ENCODE data around the gene NLRC5.
"Not testable (repeated sequence)": the region's sequence is repeated elsewhere in the genome, so short reads cannot be mapped to it uniquely, and the experiment has no call there.

NLRC5 gene

DNA sequence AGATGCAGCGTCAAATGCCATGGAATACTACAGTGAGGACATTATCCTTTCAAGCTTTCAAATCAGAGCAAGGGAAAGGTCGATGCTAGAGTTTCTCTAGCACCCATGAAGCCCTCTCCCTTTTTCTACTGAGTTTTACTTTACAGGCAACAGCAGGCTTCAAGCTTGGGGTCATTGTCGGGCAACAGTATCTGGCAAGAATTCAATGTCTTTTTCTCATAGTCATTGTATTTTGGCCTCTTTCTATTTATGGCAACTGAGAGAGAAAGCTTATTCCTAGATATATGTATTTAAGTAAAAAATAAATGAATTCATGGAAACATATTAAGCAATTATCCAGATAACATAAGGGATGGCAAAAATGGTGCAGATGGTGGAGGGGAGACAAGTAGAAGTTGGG is 28.0 kb upstream of the NLRC5 start:
- DNase-seq, result no peak

- no peak for DNase-seq
These were observed 27.5 kb upstream of the NLRC5 start, which contains the start of gene CETP for GRCh38 chr16:56961851-56962281. Gene CETP (plus strand): TSS chr16:56961950. CDS start chr16:56961980, 30 bp downstream.

DNA sequence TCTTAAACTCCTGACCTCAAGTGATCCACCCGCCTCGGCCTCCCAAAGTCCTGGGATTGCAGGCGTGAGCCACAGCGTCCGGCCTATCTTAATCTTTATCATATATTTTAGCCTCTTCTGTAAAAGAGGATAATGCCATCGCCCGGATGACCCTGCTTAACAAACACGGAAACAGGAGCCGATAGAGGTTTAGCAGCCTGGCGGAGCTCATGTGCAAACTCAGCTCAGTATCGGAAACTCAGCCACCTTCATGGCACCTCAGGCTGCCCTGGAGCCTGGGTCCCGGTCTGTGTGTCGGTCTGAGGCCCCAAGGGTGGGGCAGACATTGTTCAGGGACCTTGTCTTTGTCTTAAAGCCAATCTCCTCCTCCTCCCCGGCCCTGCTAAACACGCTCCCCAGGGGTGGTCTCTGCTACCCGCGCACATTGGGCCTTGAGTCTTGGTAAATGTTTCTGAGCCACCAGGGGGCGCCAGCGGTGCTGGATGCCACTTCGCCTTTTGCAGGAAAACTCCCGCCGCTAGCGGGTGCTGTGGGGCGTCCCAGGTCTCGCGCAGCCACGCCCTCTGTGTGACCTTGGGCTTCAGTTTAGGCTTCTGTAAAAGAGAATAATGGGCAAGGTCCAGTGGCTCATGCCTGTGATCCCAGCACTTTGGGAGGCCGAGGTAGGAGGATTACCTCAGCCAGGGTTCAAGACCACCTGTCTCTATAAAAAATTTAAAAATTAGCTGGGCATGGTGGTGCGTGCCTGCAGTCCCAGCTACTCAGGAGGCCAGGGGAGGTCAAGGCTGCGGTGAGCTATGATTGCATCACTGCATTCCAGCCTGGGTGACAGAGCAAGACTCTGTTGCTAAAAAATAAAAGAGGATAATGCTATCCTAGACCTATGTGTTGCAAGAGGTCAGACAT is 24.9 kb upstream of the NLRC5 start:
- DNase-seq, result no peak

GRCh38 chr16:56965149-56966092 is 23.9 kb upstream of the NLRC5 start:
- DNase-seq, result no peak

DNA sequence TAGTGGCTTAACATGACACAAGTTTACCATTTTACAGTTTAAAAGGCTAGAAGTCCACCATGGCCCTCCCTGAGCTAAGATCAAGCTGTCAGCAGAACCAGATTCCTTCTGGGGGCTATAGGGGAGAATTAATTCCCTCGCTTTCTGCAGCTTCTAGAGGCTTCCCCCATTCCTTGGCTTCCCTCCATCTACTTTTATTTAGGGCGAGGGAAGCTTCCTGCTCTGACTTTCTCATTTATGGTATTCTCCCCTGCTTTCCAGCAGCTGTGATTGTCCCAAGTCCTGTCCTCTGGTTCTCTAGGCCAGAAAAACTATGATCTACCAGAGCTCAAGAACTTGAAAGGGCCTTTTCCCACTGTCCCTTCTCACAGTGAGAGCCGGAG is 23.3 kb upstream of the NLRC5 start:
- no peak for DNase-seq

- DNase-seq, result no peak
These were observed 21.6 kb upstream of the NLRC5 start for GRCh38 chr16:56967733-56968132.

DNA sequence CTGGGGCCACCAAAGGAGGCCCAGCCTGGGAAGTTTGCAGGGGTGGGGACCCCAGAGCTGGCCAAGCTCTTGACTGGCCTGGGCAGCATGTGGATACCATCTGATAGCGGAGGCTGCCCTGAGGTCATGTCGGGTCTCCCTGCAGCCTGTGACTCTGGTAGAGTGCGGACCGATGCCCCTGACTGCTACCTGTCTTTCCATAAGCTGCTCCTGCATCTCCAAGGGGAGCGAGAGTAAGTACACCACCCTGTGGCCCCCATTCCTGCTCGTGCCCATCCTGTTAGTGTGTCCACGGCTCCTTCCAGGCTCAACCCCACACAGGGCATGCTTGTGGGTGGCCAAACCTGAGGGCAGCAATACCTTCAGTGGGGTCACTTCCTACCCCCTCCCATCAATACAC is 19.6 kb upstream of the NLRC5 start:
- no peak for DNase-seq

- no peak for DNase-seq
These were observed 18.2 kb upstream of the NLRC5 start for GRCh38 chr16:56970934-56971767.

- DNase-seq, result no peak
These were observed 17.7 kb upstream of the NLRC5 start for GRCh38 chr16:56971768-56972043.

DNA sequence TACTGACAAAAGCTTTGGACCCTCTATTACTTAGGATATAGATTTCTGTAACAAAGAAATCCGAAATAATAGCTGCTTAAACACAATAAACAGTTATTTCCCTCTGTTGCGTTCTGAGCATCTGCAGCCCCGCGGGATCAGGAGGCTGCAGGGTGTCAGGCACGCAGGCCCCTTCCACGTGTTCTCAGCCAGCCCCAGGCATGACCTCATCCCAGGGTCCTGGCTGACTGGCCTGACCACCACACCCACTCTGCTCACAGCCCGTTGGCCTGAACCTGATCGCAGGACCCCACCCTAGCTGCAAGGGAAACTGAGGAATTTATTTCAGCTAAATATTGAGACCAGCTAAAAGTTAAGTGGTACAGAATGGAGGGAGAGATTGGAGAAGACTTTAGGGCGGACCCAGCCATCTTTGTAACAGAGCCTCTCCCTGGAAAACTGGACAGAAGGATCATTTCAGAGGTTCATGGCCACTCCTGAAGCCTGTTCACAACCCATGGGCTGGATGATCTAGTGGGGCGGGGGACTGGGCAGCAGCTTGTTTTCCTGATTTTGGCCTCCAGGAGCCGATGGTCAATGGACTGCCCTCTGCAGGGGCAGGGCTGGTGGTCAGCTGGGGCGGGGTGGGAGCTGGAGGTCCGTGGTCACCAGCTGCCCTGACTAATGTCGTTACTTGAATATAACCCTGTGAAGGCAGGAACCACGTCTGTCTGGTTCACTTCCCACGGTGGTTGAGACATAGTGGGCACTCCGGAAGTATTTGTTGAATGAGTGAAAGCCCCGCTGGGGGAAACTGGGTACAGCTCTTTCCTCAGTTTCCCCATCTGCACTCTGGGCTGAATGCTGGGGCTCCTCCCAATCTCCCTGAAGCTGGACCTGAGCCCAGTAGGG is 16.7 kb upstream of the NLRC5 start:
- DNase-seq, result no peak

DNA sequence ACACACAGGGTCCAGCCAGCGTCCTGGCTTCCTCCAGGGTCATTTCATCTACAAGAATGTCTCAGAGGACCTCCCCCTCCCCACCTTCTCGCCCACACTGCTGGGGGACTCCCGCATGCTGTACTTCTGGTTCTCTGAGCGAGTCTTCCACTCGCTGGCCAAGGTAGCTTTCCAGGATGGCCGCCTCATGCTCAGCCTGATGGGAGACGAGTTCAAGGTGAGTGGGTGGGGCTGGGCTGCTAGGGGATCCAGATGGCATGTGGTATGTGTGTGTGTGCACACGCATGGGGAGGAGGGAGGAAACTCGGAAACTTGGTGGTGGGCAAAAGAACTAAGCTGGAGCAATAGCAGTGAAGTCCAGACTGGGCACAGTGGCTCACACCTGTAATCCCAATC is 16.1 kb upstream of the NLRC5 start:
- no peak for DNase-seq

DNA sequence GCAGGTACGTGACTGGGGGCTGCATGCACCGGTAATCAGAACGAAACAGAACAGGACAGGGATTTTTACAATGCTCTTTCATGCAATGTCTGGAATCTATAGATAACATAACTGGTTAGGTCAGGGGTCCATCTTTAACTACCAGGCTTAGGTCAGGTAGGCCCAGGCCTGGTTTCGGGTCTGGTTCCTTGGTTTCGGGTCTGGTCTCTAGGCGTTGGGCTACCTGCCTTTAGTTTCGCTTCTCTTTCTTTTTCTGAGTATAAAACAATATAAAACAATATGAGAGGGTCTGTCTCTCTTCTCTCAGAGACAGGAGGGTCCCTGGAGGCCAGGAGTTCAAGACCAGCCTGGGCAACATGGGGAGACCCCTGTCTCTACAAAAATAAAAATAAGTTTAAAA is 15.5 kb upstream of the NLRC5 start:
- not testable (repeated sequence) for DNase-seq

GRCh38 chr16:56974549-56975300 is 14.6 kb upstream of the NLRC5 start:
- DNase-seq, result no peak

- DNase-seq, result no peak
These were observed 13.6 kb upstream of the NLRC5 start for GRCh38 chr16:56975714-56976113.

GRCh38 chr16:56977216-56977615 is 12.1 kb upstream of the NLRC5 start:
- DNase-seq, result no peak

- DNase-seq, result no peak
These were observed 11.4 kb upstream of the NLRC5 start for GRCh38 chr16:56977823-56978430.

DNA sequence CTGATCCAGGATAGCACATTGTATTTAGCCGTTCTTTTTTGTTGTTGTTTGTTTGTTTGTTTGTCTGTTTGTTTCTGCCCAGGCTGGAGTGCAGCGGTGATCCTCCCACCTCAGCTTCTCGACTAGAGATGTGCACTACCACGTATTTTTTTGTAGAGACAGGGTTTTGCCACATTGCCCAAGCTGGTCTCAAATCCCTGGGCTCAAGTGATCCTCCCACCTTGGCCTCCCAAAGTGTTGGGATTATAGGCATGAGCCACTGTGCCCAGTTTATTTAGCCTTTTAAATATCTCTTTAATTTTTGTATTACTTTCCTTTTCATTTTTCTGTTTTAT is 9.2 kb upstream of the NLRC5 start:
- DNase-seq, result no peak

- peak; percentile 10 for DNase-seq
These were observed 8.3 kb upstream of the NLRC5 start for GRCh38 chr16:56980792-56981724.

DNA sequence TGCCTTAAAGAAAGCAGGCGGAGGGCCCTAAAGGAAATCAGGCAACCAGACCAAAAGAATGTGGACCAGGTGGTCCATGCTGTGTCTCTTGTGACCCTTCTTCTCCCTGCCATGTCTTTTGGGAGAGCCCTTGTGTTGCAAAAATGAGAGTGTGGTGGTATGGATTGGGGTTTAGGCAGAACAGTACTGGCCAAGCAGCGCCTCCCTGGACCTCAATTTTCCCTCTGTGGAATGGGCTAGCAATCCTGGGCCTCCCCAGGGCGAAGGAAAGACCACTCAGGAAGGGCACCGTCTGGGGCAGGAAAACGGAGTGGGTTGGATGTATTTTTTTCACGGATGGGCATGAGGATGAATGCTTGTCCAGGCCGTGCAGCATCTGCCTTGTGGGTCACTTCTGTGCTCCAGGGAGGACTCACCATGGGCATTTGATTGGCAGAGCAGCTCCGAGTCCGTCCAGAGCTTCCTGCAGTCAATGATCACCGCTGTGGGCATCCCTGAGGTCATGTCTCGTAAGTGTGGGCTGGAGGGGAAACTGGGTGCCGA is 7.6 kb upstream of the NLRC5 start:
- no peak for DNase-seq
